C4-2B (cell line): ENCODE results near the gene TMEM222.

ENCODE experiments used
- CTCF ChIP-seq: fragments of 450-650 bp; conservative IDR thresholded peaks from 2 replicates; pipeline ENCODE4 v1.5.1; 2017; ENCODE audit warnings: mild to moderate bottlenecking
- ZFX ChIP-seq: fragments of 450-650 bp; IDR thresholded peaks from 2 replicates; pipeline ENCODE4 v1.6.1; 2017

DNA sequence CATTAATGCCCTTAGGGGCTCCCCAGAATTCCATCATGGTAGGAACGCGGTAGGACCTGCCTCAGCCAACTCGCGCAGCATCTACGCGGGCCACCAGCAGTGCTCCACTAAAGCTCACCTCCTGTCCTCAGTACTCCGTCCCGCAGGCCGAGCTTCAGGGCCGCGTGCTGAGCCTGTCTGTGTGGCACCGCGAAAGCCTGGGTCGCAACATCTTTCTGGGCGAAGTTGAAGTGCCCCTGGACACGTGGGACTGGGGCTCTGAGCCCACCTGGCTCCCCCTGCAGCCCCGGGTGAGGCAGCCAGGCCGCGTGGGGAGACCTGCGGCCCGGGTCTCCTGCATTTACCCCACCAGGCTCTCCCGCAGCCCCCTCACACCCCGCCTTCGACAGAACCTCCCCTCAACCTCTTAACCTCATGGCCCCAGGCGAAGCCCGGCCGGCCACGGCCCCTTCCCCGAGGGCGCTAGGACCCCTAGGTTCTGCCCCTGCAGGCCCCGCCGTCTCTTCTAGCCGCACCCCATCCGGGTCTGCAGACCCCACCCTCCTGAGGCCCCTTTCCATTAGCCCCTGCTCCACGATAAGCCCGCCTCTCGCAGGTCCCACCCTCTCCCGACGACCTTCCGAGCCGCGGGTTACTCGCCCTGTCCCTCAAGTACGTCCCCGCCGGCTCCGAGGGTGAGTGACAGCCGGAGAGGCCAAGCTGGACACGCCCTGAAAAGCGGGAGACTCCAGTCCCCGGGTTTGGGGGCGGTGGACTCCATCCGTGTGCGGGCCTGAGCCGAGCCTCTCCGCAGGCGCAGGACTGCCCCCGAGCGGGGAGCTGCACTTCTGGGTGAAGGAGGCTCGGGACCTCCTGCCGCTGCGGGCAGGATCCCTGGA is 28.9 kb downstream of the TMEM222 start:
- TF ChIP-seq CTCF, result no peak
- TF ChIP-seq ZFX, result no peak
